HG02973 (cell line): ENCODE data around the gene SERPINA1.
"Not testable (repeated sequence)": the region's sequence is repeated elsewhere in the genome, so short reads cannot be mapped to it uniquely, and the experiment has no call there.

Experiments used
- ATAC-seq: cut with Tn5 transposase; IDR thresholded peaks from one replicate; pipeline ENCODE4 v1.9.1; 2021; ENCODE audit warnings: moderate library complexity; ENCODE audit not compliant: unreplicated experiment

SERPINA1 gene

DNA sequence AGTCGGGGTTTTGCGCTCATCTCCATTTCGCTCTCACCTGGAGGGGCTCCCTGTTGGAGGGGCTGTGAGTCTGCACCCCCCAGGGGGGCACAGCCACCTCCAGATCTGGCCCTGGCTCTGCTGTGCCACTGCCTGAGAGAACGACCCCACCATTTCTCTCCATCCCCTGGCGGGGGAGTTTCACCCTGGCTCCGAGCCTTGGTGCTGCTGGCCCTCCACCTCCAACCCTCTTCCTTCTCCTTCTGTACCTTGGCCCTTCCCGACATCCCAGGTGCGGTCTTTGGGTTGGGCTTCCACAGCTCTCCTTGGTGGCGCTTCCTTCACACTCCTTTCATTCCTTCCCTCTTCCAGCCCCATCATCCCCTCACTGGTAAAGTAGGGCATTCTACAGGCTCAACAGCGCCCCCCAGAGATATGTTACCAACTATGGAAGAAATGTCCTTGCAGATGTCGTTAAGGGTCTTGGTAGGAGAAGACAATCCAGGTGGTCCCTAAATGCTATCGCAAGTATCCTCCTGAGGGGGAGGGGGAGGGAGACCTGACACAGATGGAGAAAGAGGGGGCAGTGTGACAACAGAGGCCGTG is 16.3 kb downstream of the SERPINA1 start:
- no peak for ATAC-seq

DNA sequence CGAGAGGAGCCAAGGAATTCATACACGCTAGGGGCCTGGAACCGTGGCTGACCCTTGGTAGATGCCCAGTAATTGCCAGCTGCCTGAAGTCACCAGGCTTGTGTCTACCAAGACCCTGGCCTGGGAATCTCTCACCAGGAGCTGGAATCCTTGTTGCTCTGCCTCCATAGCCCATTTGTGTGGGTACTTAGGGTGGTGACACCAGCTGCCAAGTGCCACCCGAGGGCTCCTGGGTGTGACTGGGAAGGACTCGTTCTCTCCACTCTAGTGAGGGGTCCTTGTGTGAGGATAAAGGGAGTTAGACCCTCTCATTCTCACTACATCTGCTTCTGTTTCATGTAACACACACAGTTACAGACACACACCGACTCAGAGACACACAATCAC is 17.9 kb downstream of the SERPINA1 start:
- ATAC-seq: no peak

DNA sequence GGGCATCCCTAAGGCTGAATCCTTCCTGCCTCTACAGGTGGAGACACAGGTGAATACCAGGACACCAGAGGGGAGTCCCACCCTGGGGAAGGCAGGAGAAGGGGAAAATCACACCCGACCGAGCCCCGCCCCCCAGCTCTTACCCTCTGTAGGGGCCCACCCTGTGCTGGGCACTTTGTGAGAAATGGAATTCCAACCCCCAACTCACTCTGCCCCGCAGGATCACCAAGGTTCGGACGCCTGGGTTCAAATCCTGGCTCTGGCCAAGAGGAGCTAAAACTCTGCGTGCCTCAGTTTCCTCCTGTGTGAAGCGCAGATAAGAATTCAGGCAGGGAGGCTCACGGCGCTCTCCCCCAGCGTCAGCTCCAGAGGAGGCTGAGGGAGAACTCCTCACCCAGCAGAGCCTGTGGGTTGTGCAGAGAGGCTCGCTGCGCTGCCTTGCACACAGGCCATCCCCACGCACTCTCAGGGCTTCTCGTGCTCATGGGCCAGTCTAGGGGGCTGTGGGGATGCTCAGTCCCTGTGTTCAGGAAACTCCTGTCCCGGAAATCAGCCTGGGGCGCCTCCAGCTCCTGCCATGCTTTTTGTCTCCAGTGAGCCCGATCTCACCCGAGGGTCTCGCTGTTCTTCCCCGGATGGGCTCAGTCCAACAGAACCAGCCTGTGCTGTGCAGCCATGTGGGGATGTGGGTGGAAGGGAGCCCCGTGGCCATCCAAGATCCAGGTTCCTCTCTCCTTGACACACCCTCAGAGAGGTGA is 18.5 kb downstream of the SERPINA1 start:
- not testable (repeated sequence) for ATAC-seq

DNA sequence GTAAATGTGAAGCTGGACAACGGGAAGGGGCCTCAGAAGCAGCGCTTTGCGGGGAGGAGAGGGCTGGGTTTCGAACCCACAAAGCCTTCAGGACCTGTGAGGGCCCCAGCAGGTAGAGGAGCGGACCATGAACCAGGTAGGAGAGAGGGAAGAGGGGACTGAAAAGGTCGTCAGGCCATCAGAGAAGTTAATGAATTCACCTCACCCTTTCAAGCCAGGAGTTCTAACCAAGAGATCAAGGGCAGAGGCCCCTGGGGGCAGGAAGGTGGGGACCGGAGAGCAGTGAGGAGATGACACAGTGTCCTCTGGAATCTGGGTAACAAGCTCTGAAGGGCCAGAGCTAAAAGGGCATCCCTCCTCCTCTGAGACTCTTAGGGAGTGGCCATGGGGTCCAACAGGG is 19.4 kb downstream of the SERPINA1 start:
- no peak for ATAC-seq

DNA sequence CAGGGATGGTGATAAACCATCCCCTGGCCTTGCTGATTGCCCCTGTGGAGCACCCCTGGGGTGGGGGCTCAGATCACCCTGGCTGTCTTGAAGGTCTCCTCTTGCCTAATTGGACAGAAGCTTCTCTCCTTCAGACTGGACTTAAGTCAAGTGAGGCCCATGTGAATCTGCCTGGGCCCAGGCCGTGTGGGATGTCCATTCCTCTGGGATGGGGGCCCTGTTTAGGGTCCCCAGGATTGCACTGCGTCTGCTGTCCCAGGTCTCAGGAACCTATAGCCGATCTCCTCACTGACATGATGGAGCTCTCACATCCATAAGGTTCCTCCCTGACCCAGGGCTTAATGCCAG is 20.2 kb downstream of the SERPINA1 start:
- no peak for ATAC-seq

DNA sequence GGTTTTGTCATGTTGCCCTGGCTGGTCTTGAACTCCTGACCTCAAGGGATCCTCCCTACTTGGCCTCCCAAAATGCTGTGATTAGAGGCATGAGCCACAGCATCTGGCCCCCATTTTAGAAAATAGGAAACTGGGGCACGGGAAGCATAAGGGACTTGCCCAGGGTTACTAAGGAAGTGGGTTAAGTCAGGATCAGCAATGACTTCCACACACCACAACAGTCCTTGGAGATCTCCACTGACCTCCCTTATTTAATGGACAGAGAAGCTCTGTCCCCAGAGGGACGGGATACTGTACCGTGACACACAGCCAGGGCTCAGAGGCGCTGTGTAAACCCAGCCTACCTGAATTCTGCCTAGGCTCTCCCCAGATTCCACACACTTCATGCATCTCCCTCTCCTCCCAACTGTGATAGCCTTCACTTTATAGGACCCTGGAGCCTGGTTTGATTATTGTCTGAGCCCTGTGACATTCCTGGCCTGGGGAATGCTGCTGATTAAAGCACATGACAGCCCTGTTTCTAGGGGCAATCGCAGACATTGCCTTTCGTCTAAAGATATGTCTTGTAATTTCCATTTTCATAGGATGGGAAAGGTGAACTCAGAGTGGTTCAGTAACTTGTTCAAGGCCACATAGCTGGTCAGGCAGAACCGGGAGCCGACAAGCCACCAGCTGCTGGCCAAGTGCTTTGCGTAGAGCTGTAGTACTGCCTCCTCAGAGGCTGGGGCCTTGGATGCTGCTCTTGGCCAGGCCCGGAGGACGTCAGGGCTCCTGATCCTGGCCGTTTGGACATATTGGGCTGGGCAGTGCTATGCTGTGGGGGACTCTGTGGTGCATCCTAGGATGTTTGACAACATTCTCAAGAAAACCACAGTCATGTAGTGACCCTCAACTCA is 20.8 kb downstream of the SERPINA1 start:
- ATAC-seq: no peak

DNA sequence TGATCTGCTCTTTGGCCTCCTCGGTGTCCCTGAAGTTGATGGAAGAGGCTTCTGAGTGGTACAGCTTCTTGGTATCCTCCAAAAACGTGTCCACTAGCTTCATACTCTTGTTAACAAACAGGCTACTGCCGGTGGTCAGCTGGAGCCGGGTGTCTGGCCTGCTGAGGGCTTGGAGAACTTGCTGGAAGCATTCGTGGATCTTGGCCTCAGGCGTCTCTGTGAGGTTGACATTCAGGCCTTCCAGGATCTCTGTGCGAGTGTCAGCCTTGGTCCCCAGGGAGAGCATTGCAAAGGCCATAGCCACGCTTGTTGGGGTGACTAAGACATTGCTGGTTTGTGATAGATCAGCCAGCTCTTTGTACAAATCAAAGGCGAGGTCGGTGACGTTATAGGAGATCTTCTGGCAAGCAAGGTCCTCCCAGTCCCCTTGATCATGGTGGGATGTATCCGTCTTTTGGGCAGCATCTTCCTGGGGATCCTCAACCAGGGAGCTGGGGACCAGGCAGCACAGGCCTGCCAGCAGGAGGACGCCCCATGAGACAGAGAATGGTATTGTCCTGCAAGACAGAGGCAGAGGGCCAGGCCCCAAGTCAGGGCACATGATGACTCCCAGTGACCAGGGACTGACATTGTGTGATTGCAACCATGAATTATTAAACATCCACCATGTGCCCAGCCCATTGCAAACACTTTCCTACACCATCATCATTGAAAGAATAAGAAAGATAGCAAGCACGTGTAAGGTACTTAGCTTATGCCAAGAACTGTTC is 22.1 kb downstream of the SERPINA1 start, which contains the start of gene SERPINA2:
SERPINA2 (minus strand) TSS at position 553 of the 770 bp plus-strand sequence.
- ATAC-seq: no peak

DNA sequence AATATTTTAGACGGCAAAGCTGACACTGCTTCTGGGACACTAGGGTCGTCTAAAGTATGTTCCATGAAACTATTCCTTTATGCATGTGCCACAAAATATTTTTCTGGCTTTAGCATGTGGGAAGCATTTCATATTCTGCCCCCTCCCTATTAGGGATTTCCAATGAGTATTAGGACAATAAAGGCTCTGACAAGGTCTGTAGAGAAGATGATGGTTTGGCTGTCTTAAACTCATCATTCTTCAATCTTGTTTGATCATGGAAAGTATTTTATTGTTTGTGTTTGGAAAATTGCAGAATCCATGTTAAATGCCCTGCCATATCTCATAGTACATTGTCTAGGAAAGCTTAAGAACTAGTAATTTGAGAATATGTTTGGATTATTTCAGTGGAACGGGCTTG is 22.8 kb downstream of the SERPINA1 start:
- no peak for ATAC-seq

DNA sequence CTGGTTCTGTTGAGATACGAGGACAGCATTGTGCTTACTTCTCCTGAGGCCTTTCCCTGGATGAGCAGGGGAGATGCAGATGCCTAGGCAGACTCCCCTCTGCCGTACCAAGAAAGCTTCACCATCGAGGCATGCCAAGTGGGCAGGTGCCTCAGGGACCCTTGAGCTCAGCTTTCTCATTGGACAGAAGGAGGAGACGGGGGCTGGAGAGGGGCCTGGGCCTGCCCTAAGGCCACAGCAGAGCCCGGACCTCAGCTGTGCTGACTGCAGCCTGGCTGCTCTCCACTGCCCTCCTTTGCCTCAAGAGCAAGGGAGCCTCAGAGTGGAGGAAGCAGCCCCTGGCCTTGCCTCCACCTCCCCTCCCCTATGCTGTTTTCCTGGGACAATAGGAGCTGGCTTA is 23.4 kb downstream of the SERPINA1 start:
- no peak for ATAC-seq

DNA sequence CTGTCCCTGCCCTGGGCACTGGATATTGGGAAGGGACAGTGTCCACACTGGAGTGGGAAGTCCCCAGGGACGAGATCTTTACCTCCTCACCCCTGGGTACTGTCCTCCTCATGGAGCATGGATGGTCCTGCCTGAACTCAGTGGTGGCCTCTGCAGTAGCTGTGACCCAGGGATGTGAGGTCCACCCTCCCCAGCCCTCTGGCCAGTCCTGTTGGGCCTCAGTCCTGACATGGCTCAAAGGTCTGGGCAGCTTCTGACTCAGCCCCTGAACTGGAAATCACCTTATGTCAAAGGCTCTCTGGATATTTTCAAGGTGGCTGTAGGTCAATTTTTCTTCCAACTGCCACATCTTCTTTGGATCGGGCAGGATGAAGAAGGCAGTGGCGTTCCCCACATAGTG is 24.4 kb downstream of the SERPINA1 start:
- no peak for ATAC-seq

DNA sequence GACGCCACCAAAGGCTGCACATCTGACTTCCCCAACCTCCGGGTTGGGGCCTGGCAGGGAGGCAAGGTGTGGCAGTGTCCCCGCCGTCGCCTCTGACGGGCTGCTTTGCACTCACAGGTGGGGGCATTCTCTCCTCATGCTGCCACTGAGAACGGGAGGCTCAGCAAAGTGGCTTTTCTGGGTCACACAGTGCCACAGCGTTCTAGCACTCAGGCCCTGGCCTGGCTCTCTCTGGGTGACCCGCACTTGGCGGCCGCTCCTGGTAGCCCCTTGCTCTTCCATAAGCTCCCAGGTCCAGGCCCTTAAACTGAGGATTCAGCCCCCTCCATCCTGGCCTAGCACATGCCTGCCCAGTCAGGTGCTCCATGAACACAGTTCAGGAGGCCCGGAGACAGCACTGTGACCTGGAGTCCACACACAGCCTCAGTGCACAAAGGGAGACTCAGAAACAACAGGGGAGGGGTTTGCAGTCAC is 25.2 kb downstream of the SERPINA1 start:
- ATAC-seq: no peak

DNA sequence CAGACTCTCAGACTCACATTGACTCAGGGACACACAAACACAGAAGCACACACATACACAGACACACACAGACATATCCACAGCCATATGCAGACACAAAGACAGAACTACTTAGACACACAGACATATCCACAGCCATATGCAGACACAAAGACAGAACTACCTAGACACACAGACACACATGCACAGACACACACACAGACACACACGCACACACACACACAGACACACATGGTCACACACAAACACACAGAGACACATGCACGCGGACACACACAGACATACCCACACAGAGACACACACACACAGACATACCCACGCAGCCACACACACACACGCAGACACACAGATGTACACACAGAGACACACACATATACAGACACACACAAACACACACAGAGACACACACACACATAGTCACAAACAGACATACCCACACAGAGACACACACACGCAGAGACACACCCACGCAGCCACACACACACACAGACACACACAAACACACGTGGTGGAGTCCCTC is 25.7 kb downstream of the SERPINA1 start:
- no peak for ATAC-seq

DNA sequence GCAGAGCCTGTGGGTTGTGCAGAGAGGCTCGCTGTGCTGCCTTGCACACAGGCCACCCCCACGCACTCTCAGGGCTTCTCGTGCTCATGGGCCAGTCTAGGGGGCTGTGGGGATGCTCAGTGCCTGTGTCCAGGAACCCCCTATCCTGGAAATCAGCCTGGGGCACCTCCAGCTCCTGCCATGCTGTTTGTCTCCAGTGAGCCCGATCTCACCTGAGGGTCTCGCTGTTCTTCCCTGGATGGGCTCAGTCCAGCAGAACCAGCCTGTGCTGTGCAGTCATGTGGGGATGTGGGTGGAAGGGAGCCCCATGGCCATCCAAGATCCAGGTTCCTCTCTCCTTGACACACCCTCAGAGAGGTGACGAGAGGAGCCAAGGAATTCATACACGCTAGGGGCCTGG is 26.7 kb downstream of the SERPINA1 start:
- no peak for ATAC-seq

DNA sequence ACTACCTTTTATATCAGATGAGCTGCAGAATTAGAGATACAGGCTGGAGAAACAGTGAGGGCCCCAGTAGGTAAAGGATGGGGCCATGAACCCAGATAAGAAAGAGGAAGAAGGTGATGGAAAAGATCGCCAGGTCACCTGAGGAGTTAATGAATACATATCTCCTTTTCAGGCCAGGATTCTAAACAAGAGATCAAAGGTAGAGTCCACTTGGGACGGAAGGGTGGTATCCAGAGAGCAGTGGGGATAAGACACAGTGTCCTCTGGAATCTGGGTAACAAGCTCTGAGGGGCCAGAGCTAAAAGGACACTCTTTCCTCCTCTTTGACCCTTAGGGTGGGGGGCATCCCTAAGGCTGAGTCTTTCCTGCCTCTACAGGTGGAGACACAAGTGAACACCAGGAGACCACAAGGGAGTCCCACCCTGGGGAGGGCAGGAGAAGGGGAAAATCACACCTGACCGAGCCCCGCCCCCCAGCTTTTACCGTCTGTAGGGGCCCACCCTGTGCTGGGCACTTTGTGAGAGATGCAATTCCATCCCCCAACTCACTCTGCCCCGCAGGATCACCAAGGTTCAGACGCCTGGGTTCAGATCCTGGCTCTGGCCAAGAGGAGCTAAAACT is 27.3 kb downstream of the SERPINA1 start:
- ATAC-seq: no peak

DNA sequence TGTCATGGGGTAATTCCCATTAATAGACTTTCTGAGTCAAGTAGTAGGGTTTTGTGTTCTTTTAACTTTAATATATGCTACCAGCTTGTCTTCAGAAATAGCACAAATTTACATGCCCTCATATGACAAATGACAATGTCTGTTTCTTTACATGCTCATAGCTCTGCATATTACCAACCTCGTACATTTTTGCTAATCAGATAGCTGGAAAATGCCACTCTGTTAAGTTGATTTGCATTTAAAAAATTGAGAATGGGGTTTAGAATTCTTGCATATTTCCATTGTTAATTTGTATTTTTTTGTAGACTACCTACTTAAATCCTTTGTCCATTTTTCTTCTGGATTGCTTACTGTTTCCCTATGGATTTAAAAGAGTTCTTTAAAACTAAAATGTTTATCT is 31.2 kb downstream of the SERPINA1 start:
- ATAC-seq: no peak

DNA sequence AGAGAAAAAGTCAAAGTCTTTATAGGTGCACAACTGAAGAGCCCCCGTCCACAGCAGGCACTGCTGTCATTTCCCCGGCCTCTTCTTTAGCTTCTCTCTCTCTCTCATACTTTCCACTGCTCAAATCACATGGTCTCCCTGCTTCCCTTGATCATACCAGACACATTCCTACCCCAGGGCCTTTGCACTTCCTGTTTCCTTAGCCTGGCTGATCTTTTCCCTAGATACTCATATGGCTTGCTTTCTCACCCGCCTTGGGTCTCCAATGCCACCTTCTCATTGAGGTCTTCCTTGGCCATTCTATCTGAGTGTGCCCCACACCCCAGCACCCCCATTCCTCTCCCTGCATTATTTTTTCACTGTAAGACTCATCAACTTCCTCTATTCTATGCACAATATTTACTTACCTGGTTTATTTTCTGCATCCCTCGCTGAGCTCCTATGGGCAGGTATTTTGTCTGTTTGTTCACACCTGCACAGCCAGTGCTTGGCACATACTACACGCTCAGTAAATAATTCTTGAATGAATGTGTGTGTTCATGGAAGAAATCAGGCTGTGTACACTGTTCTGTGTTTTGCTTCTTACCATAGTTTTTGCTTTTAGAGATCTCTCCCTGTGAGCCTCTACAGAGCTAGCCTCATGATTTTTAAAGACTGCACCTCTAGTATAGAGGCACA is 31.9 kb downstream of the SERPINA1 start:
- no peak for ATAC-seq

DNA sequence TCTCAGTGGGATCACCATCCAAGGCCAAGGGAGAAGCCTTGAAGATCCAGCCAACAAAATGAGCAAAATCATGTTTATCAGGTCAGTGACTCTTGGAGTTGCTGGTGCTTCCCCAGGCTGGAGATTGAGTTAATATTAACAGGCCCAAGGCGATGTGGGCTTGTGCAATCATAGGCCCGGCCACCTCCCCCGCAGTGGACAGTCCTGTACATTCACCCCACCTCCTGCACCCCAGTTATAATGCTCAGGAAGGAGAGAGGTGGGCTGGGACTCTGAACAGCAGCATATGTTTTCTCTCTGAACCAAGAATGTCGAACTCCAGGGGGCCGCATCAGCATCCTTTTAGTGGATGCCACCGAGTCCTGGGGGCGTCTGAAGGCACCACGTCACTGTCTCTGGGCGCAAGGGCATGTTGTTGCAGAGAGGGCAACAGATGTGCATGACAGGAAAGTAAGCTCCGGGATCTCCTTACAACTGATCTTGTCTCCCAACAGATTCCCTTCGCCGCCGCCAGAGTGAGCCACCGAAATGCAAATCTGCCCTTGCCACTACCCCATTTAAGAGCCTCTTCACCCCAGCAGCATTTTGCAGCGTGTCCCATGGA is 33.1 kb downstream of the SERPINA1 start:
- ATAC-seq: no peak

DNA sequence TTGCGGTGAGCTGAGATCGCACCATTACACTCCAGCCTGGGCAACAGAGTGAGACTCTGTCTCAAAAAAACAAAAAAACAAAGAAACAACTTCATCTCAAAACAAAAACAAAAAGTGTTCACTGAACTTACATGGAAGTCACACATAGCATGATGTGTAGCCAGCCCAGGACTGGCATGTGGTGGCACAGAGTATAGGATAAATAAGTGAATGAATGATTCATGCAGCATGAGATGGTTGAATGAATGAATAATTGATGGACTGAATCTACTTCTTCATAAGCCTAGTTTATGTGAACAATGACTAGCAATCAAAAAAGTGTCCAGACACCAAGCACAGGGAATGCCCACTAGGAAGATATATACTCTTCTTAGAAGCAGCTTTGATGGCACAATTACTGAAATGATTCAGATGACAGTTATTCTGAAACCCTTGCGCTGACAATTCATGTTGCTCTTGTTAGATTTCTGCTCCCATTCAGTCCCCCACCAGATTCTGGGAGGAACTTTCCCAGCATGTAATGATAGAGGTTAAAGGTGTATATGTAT is 33.7 kb downstream of the SERPINA1 start:
- no peak for ATAC-seq

DNA sequence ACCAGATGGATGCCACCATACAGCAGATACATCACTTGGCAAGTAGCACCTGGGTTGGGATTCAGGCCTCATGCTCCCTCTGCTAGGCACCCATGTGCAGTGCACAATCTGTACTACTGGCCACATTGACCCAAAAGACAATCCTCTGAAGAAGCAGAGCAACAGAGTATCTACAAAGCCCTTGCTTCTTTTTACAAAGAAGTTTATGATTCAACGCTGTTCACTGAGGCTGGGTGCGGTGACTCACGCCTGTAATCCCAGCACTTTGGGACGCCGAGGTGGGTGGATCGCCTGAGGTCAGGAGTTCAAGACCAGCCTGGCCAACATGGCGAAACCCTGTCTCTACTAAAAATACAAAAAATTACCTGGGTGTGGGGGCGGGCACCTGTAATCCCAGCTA is 34.2 kb downstream of the SERPINA1 start:
- not testable (repeated sequence) for ATAC-seq
